Left hindlimb (tissue), 1 donor: ENCODE results near the gene VAPA.

Experiments used
- DNase-seq: peaks from one replicate; pipeline ENCODE4 v3.0.0-alpha.2; 2018

The VAPA gene

DNA sequence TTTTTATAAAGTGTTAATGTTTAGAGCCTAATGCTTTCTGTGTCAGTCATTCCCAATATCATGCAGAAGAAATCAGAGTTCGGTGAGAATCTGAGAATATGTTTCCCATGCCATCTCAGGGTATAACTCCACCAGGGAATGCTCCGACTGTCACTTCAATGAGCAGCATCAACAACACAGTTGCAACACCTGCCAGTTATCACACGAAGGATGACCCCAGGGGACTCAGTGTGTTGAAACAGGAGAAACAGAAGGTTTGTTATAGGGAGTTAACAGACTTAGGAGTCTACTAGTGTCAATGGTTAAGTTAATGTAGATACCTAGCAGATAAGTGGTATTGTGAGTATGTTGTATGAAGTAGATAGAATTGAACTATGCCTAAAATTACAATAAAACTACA lies 31.0 kb downstream of the VAPA start:
- no peak for DNase-seq

DNA sequence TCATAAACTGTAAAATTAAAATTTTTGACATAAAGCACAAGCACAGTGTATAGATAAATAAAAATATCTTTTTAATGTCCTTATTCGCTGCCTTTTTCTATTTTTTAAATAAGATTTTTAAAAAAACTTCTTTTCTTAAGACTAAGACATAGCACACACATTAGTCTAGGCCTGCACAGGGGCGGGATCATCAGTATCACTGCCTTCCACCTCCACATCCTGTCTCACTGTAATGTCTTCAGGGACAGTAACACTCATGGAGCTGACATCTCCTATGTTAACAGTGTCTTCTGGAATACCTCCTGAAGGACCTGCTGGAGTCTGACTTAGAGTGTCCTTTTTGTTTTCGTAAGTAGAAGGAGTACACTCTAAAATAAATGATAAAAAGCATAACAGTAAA lies 33.0 kb downstream of the VAPA start:
- DNase-seq: no peak

DNA sequence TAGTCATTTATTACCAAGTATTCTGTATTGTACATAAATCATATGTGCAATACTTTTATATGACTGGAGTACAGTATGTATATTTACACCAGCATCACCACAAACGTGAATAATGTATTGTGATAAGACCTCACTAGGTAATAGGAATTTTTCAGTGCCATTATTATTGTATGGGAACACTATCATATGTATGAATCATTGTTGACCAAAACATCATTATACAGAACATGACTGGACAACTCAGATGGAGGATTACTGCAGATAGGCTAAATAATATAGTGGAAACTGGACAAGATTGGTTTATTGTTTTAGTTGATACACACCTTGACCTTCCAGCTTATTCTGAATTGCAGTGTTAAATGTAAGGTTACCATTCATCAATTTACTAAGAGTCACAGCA lies 33.4 kb downstream of the VAPA start:
- DNase-seq: no peak

DNA sequence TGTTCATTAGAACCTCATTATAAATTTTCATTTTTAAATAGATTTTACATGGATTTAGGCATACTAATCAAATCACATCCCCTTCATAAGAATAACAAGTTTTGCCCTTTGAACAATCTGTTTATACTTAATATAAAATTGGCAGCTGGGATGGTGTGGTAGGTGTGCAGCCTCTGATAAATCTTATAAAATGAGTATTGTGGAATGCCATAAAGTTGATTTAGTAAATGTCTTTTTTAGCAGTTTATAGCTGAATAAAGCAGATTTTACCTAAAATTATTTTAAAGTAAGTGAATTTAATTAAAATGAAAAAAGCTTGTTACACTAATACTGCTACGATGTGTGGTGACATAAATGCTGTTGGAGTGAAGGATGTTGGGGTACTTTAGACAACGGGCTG lies 35.5 kb downstream of the VAPA start:
- no peak for DNase-seq

DNA sequence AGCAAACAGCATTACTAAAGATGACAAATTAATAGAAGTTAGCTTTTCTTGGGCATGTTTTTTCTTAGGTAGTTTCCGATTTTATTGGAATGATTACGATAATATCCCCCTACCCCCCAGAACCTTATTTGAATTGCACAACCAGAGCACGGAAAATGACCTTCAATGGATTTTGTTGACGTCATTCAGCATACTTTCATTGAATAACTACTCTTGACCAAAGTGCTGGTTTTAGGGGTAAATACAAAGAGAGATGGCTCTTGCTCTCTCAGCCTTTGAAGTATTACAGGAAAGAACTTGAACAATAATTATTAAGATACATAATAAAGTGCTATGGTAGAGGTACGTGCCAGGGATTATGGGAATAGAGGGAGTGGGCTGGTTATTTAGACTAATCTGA lies 36.0 kb downstream of the VAPA start:
- DNase-seq: no peak

DNA sequence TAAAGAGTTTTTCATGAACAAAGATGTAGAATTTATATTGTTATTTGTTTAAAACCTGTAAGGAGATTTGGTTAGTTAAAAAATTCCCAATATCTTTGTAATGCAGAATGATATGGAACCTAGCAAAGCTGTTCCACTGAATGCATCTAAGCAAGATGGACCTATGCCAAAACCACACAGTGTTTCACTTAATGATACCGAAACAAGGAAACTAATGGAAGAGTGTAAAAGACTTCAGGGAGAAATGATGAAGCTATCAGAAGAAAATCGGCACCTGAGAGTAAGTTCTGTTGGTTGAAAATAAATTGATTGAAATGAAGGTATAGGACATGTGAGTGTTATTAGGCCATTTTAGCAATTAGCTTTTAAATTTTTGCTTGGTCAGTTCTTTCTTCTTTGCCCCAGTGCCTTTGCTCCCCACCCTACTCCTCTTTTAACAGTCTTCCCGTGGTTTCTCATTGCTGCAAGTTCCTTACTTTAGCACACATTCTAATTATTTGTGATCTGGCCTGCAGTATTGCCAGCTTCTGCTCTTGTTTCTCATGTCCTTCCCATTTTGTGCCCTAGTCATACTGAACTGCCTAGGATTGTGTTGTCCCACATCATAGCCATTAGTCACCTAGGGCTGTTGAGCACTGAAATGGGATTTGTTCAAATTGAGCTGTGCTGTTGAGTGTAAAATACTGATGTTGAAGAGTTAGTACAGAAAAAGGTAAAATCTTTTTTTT lies 36.6 kb downstream of the VAPA start:
- no peak for DNase-seq

DNA sequence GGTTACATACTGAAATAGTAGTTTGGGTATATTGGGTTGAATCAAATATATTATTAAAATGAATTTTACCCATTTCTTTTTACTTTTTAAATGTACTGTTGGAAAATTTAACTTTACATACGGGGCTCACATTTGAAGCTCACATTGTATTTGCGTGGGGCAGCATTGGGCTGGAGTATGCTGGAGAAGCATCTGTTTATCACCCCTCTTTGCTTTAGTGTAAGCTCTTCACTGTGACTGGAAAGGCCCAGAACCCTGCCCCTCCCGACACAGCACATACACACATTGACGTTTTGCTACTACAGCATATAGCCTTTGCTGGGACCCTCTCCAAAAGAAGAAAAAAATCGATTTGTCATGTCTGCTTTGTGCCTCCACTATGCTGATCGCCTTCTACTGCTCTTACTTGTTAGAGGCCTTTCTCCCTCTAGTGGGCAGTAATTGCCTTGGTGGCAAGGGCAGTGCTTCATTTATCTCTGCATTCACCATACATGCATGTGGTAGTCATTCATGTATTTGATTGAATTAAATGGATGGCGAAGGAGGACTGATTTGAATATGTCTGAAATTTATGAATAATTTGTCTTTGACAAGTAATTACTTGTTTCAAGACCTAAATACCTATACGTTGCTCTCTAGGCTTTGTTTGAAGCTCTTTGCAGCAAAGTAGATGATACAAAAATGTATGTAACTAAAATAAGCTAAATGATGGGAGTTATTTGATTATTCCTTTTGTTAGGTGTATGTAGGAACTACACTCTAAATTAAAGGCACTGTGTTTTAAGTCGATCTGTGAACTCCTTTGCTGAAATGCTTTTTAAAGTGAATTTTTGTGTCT lies 37.4 kb downstream of the VAPA start:
- DNase-seq: no peak

DNA sequence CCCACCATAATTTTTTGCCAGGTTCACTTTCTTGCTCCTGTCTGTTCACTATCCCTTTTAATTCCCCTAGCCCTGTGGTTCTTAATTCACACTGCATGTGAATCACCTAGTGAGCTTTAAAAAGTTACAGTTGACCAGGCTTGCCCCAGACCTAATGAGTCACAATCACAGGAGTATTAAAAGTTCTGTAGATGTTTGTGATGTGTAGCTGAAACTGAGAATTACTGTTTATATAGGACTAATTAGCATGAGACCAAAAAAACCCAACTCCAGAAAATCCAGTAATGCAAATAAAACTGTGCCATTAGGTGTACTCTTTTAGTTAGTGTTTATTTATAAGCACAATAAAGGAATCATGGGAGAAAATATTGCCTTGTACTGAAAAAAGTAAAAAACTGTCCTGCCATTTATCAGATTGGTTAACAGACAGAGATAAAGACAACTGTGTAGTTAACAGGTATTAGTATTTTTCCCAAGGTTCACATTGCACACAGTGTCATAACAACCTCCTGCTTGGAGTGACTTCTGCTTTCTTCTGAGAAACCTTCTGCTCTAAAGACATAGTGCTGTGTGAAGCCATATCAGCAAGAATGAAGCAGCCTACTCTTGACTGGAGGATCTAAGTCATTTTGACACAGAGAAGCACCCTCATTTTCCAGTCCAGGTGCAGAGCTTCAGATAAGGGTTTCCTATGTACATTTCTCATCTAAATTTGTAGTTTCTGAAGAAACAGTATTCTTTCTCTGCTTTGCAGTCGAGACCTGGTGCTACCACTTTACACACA lies 39.0 kb downstream of the VAPA start:
- no peak for DNase-seq

DNA sequence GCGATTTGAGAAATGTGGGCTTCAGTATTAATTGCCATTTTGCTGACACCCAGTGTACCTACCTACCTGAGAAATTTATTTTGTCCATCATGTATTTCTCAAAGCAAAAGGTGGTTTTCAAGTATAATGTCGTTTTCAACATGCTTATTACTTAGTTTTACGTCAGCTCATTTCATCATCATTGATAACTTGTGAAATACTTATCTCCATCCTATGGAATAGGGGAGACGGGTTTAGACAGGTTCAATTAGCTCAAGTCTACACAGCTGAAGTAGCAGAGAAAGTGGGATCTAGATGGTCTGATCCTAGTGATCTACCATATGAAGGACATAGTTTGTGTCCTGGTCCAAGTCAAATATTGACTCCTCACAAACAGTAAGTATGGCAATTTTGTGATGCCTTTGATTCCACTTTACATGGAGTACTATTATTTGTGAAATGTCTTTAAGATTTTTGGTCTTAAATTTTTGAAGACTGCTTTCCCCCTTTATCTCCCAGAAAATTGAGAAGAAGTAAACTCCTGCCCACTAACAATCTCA lies 45.1 kb downstream of the VAPA start:
- no peak for DNase-seq

DNA sequence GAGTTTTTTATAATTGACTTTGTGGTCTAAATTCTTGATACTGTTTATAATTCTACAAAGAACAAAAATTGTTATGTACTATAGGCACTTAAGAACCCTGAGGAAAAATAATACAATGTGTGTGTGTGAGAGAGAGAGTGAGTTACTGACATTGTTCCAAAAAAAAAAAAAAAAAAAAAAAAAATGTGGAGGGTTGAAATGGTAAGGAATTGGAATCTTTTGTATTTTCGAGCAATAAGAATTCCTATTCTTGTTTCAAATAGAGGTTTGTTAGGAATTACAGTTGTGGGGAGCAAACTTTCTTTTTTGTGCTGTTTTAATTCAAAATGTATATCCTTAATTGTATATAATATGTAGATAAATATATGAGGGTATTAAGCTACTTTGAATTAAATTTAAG lies 45.7 kb downstream of the VAPA start:
- DNase-seq: no peak

DNA sequence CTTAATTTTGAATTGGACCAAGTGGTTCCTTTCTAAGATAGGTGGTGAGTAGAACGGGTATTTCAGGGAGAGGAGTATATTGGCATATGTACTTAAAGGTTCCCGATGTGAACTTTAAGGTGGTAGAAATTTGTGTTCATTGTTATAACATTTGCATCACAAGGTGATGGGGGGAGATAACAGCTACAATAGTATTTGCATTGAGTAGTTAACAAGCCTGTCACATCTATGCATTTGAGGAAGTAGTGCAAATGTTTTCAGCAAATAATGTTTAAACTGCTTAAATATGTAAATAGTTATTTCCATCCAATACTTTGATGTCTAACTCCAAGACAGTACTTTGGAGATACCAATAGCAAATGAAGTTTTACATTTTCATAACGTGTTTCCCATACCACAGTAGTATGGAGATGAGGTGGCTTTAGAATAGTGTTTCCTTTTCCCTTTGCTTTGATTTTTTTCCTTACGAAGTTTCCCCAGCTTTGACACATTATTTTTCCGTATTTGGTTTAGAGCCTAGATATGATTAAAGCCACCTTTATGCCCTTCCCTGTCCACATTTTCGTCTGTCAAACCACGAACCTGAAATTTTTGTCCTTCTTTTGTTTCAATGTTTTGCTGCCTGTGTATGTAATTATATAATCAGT lies 46.6 kb downstream of the VAPA start:
- DNase-seq: no peak

DNA sequence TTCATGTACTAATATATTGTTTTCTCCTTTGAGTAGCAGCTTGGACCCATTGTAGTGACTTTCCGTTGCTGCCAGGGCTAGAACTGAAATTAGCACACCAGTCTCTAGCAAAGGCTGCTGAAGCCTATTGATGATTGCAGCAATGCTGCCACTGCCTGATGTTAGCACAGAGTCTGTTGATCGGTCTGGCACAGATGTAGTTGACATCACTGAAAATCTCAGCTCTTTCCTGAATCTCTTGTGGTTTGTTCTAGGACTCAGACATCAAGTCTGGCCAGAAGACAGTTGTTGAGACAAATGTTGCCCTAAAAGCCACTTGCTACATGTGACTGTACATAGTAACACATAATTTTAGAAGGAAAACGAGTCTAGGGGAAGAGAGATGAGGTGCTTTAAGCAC lies 47.2 kb downstream of the VAPA start:
- no peak for DNase-seq

DNA sequence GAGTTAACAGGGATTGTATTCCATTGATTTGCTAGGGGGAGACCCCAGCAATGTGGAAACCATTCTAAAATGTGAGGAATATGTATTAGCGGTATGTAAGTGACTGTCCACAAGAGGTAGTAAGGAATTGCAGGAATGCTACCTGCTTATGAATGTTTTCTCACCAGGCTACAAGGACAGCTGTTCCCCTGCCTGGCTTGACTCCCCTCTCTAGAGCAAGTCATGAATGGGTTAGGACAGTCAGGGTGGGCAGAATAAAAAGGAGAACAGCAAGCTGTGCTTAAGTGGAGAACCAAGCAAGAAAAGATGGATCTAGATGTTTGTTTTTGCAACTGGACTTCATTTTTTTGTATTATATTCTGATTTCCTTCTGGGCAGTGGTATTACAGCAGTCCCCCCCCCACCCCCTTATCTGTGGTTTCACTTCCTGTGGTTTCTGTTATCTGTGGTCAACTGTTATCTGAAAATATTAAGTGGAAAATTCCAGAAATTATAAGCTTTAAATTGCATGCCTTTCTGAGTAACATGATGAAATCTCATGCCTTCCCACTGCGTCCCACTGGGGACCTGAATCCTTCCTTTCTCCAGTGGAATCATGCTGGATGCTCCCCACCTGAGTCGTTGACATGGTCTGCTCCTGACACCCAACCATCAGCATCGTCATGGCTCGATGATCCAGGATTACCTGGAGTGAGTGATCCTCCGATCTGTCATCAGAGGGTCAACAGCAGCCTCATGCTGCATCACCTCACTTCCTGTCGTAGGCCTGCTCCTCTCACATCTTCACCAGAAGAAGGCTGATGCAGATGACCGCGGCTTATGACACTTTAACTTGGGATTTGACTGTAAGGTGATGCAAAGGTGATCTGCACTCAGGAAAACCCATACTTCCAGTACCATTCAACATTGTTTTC lies 52.2 kb downstream of the VAPA start:
- no peak for DNase-seq

DNA sequence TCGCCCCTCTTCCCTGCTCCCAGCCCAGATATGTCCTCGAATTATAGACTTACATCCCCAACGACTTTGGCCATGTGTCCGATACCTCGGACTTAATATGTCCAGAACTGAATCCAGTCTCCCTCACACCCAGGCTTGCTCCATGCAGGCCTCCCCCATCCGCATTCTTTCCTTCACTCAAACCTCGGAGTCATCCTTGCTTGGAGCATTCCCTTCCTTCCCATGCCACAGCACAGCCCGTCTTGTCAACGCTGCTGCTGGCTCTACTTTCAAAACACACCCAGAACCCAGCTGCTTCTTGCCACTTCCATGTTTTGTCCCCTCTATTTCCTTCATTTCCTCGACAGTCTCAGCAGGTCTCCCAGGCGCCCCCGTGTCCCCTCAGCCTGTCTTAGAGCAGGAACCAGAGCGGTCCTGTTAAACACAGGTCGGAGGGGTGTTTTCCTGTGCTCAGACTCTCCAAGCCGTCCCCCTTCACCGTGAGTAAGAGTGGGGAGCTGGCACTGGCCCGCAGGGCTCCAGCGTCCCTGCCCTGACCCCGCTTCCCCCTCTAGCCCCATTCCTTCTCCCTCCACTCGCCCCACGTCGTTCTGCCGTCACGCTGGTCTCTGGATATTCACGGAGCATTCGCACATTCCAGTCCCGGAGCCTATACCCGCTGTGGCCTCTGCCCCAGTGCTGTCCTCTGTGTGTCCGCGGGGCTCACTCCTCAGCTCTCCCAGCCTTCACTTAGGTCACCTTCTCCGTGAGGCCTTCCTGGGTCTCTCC lies 54.4 kb downstream of the VAPA start:
- DNase-seq: no peak

DNA sequence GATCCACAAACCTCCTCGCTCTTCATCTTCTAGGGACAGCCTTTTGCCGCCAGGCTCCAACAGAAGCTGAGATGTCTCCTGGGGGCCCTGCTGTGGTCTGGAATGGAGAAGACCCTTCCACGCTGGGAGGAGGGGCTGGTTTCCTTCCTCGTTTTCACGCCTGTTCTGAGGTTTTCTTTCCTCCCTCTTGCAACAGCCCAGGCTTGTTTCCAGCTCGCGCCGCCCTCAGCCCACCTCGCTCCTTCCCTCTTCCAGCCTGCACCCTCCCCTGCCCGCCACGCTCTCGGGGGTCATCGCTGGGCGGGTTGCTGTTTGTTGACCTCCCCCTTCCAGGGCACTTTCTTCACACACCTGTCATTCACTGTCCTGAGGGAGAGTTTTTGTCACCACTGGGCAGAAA lies 55.4 kb downstream of the VAPA start:
- DNase-seq: no peak

DNA sequence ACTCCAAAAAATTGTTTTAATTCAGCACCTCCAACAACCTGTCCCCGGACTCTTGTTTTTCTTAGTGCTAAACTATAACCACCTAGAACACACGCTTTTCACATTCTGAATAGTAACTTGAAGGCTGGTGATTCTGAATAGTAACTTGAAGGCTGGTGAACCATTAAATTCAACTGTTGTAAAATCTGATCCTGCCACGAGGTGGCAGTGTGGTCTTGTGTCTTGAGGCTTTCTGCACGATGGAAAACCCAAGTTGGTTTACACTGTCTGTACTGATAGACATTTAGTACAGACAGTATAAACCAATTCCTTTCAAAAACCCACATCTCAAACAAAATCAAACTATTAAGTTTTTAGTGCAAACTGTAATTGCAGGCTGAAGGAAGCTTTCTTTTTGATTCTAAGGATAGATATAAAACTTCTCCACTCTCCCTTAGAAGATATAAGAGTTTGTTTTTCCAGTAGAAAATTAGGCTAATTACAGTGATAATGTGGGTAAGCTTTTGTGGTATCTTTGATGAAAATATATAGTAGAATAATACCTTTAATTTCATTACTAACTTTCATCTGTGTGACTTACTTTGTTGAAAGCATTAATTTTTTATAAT lies 57.6 kb downstream of the VAPA start:
- DNase-seq: peak; percentile 75

DNA sequence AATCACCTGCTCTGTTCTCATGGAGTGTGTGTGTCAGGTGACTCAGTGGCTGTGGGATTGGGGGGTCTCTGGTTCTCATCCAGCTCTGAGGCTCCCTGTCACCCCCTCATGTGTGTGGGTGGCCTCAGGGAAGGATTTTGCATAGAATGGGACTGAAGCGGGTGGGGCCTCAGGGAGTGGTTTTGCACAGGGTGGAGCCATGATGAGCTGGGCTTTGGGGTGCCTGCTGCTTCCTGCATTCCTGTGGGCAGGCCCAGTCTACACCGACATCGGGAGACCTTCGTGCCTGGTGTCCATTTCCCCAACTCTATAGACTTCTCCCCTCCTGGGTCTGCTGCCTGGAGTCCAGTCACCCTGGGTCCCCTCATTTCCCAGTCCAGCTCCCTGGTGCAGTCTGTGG lies 59.7 kb downstream of the VAPA start:
- DNase-seq: no peak

DNA sequence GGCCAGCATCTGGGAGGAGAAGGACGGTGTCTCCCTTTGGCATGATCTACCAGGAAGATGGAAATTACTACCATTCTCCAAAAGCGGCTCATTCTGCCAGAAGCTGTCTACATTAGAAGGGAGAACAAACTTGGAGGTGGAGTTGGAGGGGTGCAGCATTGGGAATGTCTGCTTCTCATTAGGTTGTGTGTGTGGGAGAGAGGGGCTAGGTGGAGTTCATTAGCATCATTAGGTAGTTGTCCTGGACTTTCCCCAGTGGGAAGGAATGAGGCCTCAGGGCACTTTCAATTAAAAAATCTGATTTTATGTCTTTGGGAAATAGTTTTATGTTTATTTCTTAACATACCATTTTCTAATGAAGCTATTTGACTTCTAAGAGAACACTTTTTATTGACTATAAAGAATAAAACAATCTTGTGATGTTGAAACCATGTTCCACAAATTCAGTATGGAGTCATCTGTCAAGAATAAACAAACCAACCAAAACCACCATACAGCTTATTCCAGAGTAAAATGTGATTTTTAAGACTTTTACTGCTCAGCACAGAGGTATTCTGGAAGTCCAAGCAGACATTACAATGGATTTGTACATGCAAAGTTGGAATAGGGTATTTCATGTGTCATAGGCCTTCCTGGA lies 60.6 kb downstream of the VAPA start:
- no peak for DNase-seq

DNA sequence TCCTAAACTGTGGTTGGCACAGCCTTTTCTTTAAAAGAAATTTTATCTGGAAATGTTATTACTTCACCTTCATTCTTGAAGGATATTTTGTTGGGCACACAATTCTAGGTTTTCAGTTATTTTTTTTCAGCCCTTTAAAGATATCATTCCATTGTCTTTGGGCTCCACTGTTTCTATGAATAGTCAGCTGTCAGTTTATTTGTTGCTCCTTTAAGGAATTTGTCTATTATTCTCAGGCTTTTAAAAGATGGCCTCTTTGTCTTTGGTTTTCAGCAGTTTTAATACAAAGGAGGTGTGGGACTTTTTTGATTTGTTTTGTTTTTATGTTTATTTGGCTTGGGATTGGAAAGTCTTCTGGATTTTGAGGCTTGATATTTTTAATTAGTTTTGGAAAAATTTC lies 61.8 kb downstream of the VAPA start:
- no peak for DNase-seq

DNA sequence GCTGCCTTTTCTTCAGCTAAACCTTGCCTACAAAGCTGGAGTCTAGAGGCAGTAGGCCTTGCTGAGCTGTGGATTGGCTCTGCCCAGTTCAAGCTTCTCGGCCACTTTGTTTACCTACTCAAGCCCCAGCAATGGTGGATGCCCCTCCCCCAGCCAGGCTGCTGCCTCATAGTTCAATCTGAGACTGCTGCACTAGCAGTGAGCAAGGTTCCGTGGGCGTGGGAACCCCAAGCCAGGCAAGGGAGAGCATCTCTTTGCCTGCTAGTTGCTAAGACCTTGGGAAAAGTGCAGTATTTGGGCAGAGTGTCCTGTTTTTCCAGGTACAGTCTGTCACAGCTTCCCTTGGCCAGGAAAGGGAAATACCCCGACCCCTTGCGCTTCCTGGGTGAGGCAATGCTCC lies 68.9 kb downstream of the VAPA start:
- no peak for DNase-seq
